HepG2 (cell line): Measurements from ENCODE around the gene CSNK2A1. TPM values are rescaled to one million over a fixed set of nuclear protein-coding genes. Genes with fewer than 3 reads are reported as not detected.

Experiments
- ATAC-seq: fragments of 200-7000 bp; cut with Tn5 transposase; 3 replicates; pipeline ENCODE4 v1.9.1; 2020; ENCODE audit warnings: mild to moderate bottlenecking, moderate library complexity
- BruUV-seq: library from RNA; stranded (reverse); fragments of 400-500 nt; replicated peaks from 2 replicates; lab custom pipeline; 2021; lab: Mats Ljungman, UMichigan
- CTCF ChIA-PET: fragments of 300-600 bp; formaldehyde crosslinking; extraction: SDS; loops from one replicate; lab custom pipeline; 2021; ENCODE audit warnings: low total read pairs, inconsistent platforms, low intra/inter-chr PET ratio; lab: Yijun Ruan, JAX
- POLR2A ChIA-PET: fragments of 350-600 bp; sonication (Branson Sonifier 250); formaldehyde crosslinking; loops from one replicate; lab custom pipeline; 2020; ENCODE audit warnings: antibody characterized with exemption, inconsistent platforms; lab: Yijun Ruan, JAX
- DNase-seq: peaks from one replicate; pipeline ENCODE4 v3.0.0-alpha.2; 2015; ENCODE audit warnings: low spot score
- FAIRE-seq: peaks from 3 replicates; lab custom pipeline; 2011; peaks lifted over from hg19 to GRCh38; lab: Jason Lieb, UNC
- H2AFZ ChIP-seq: one replicate; pipeline ENCODE4 v1.6.1; 2011; ENCODE audit warnings: low read length, inconsistent platforms
- H3K27ac ChIP-seq: fragments of 300-600 bp; 3 replicates; pipeline ENCODE4 v1.8.0; 2011; ENCODE audit warnings: mixed run types, mild to moderate bottlenecking, mixed read lengths, low read length, inconsistent platforms; ENCODE audit not compliant: insufficient read depth; ENCODE audit errors: extremely low read length
- H3K27me3 ChIP-seq, 2 experiments: fragments of 200-600 bp in 1 of 2; 2 replicates in 1 of 2; 3 replicates in 1 of 2; pipeline versions ENCODE4 v1.6.0 to v1.8.0; 2011; ENCODE audit warnings: low read length in 2 of 2, mild to moderate bottlenecking in 2 of 2, moderate library complexity in 2 of 2, inconsistent platforms in 1 of 2; ENCODE audit not compliant: insufficient read depth in 2 of 2, control insufficient read depth in 1 of 2
- H3K36me3 ChIP-seq, 2 experiments: fragments of 200-600 bp in 1 of 2; replicated peaks in 1 of 2; 2 replicates in 1 of 2; 3 replicates in 1 of 2; pipeline versions ENCODE4 v1.5.1 to v1.8.0; 2011; ENCODE audit warnings: low read length in 2 of 2, inconsistent platforms in 1 of 2; ENCODE audit not compliant: insufficient read depth in 2 of 2, control insufficient read depth in 1 of 2
- H3K4me1 ChIP-seq: 2 replicates; pipeline ENCODE4 v1.5.1; 2012; ENCODE audit warnings: low read length, inconsistent platforms; ENCODE audit not compliant: insufficient read depth
- H3K4me2 ChIP-seq: 2 replicates; pipeline ENCODE4 v1.6.0; 2011; ENCODE audit warnings: low read depth, low read length, inconsistent platforms
- H3K4me3 ChIP-seq, 3 experiments: fragments of 200-600 bp in 1 of 3; sonication (generic), shearing (Covaris generic) in 1 of 3; replicated peaks in 1 of 3; 2 replicates each; pipeline ENCODE4 v1.5.1; 2011 to 2016; ENCODE audit warnings: low read length in 3 of 3, inconsistent platforms in 2 of 3, low read depth in 2 of 3, mild to moderate bottlenecking in 2 of 3, control low read depth in 1 of 3, mixed read lengths in 1 of 3; ENCODE audit not compliant: insufficient read depth in 1 of 3
- H3K79me2 ChIP-seq: one replicate; pipeline ENCODE4 v1.6.1; 2011; ENCODE audit warnings: low read length, inconsistent platforms; ENCODE audit not compliant: insufficient read depth
- H3K9ac ChIP-seq: 2 replicates; pipeline ENCODE4 v1.6.0; 2011; ENCODE audit warnings: mild to moderate bottlenecking, low read depth, low read length, inconsistent platforms; ENCODE audit not compliant: insufficient read depth
- H3K9me3 ChIP-seq: 2 replicates; pipeline ENCODE4 v1.5.1; 2012; ENCODE audit warnings: mild to moderate bottlenecking, low read length
- H4K20me1 ChIP-seq: 2 replicates; pipeline ENCODE4 v1.6.0; 2011; ENCODE audit warnings: inconsistent platforms, mild to moderate bottlenecking, low read length, moderate library complexity; ENCODE audit not compliant: insufficient read depth
- ATF7 ChIP-seq, 2 experiments: fragments of 450-650 bp in 1 of 2; sonication (generic) in 1 of 2; formaldehyde crosslinking in 1 of 2; IDR thresholded peaks; 2 replicates each; pipeline versions ENCODE4 v1.4.0 to v1.6.1; 2016 to 2020; ENCODE audit warnings: antibody characterized with exemption in 1 of 2, mild to moderate bottlenecking in 1 of 2, missing genetic modification reagents in 1 of 2
- CREB1 ChIP-seq, 2 experiments: fragments of 450-650 bp in 1 of 2; IDR thresholded peaks; 2 replicates each; pipeline ENCODE4 v1.6.1; 2016 to 2017; ENCODE audit warnings: control low read depth in 1 of 2, mild to moderate bottlenecking in 1 of 2, missing compliant biosample characterization in 1 of 2, missing genetic modification characterization in 1 of 2
- HINFP ChIP-seq: sonication (generic); formaldehyde crosslinking; IDR thresholded peaks from 2 replicates; pipeline ENCODE4 v1.4.0; 2020; ENCODE audit warnings: low read depth, mild to moderate bottlenecking, missing genetic modification reagents
- MBNL3 ChIP-seq: fragments of 250-450 bp; sonication (Bioruptor Pico); conservative IDR thresholded peaks from 2 replicates; pipeline ENCODE4 v1.8.0; 2022; ENCODE audit warnings: mild to moderate bottlenecking, inconsistent platforms
- NFIC ChIP-seq: IDR thresholded peaks from 2 replicates; pipeline ENCODE4 v1.6.1; 2012; ENCODE audit warnings: mild to moderate bottlenecking, low read length, inconsistent platforms
- ZBTB21 ChIP-seq: sonication (generic); formaldehyde crosslinking; IDR thresholded peaks from 2 replicates; pipeline ENCODE4 v1.4.0; 2020; ENCODE audit warnings: missing genetic modification reagents
- ZNF331 ChIP-seq: sonication (generic); formaldehyde crosslinking; IDR thresholded peaks from 2 replicates; pipeline ENCODE4 v1.4.0; 2020; ENCODE audit warnings: missing genetic modification reagents
- ZNF569 ChIP-seq: sonication (generic); formaldehyde crosslinking; IDR thresholded peaks from 2 replicates; pipeline ENCODE4 v1.5.0; 2020; ENCODE audit warnings: mild to moderate bottlenecking, missing genetic modification reagents, moderate library complexity, borderline replicate concordance
- ZNF629 ChIP-seq: sonication (generic); formaldehyde crosslinking; conservative IDR thresholded peaks from 2 replicates; pipeline ENCODE4 v1.5.0; 2020; ENCODE audit warnings: missing genetic modification reagents
- ZNF891 ChIP-seq: sonication (generic); formaldehyde crosslinking; IDR thresholded peaks from 2 replicates; pipeline ENCODE4 v1.5.0; 2020; ENCODE audit warnings: mild to moderate bottlenecking, missing genetic modification reagents
- WGBS: methylation state at CpG from one replicate; pipeline ENCODE4 v1.1.6; 2017; ENCODE audit warnings: low lambda C conversion rate; 5-methylcytosine and 5-hydroxymethylcytosine counted together
- in situ Hi-C: cut with HindIII; loops from 2 replicates; pipeline ENCODE4 v1.10.0; 2017; ENCODE audit warnings: low pct_unique_long_range_greater_than_20kb; ENCODE audit not compliant: extremely low pct_ligation_motif_present
- intact Hi-C: fragments of 100-400 bp; cut with micrococcal nuclease; formaldehyde crosslinking; loops from one replicate; pipeline ENCODE4 v1.10.0; 2022; ENCODE audit not compliant: unreplicated experiment
- polyA plus RNA-seq, 8 experiments: library from polyadenylated mRNA; depleted of rRNA in 3 of 8; stranded (reverse) in 7 of 8; unstranded in 1 of 8; fragments of >200 nt; fragmentation: Illumina TruSeq in 4 of 8; extraction: Trizol in 4 of 8; gene quantifications; 2 replicates each; pipeline versions ENCODE4 v1.2.1 to v1.2.3, GENCODE V29; 2011 to 2016; ENCODE audit warnings: low read depth in 4 of 8, missing spikeins in 1 of 8, mixed read lengths in 1 of 8; ENCODE audit not compliant: insufficient read depth in 1 of 8
- total RNA-seq, 5 experiments: library from RNA; depleted of rRNA; stranded (reverse); fragments of >200 nt; fragmentation: Illumina TruSeq; extraction: Trizol; gene quantifications; 2 replicates each; pipeline ENCODE4 v1.2.3, GENCODE V29; 2016; ENCODE audit warnings: low read depth in 1 of 5
- TF ChIP-seq, protein P1 (sequence below): sonication (generic); formaldehyde crosslinking; IDR thresholded peaks from 2 replicates; pipeline ENCODE4 v1.4.0; 2020; ENCODE audit warnings: missing genetic modification reagents
- TF ChIP-seq, protein P2 (sequence below): sonication (generic); formaldehyde crosslinking; IDR thresholded peaks from 2 replicates; pipeline ENCODE4 v1.5.0; 2020; ENCODE audit warnings: mild to moderate bottlenecking, missing genetic modification reagents, moderate library complexity

Gene CSNK2A1
- total and polyA plus RNA-seq, 2 of the 13 experiments (the other 11 are each of a cell fraction or from before 2014, with no cell fraction given) = 153 to 231 TPM

- no TSS peak for BruUV-seq
- TF ChIP-seq ATF7 (IDR thresholded peaks at IDR 0.05) = peak; percentile 99
- TF ChIP-seq ATF7 (CRISPR knock-in tag; IDR thresholded peaks at IDR 0.05) = no peak
- TF ChIP-seq CREB1 (IDR thresholded peaks at IDR 0.05) = peak; percentile 97
- TF ChIP-seq CREB1 (CRISPR knock-in tag; IDR thresholded peaks at IDR 0.05) = no peak
- no peak for TF ChIP-seq ZNF569 (CRISPR knock-in tag)
- TF ChIP-seq ZNF629 (CRISPR knock-in tag) = peak; percentile 78
- no peak for TF ChIP-seq ZNF331 (CRISPR knock-in tag)
- FAIRE-seq (no peak), DNase-seq (no peak), ATAC-seq (no peak)
- Histone ChIP-seq H3K27me3 (peaks cover 17 to 55% of the 10 kb centered on the region in 2 experiments), H3K36me3 (no peaks in the 10 kb centered on the region), H2AFZ (no peak overlapping the region), H3K9me3 (no peaks in the 10 kb centered on the region), H3K27ac (no peak overlapping the region), H4K20me1 (no peaks in the 10 kb centered on the region), H3K9ac (no peak overlapping the region), H3K79me2 (no peaks in the 10 kb centered on the region), H3K4me1 (no peaks in the 10 kb centered on the region), H3K4me2 (no peak overlapping the region), H3K4me3 (no peak overlapping the region)
- intact Hi-C loops = no loop called here
- CTCF ChIA-PET = no interaction called here
- 6% methylated on average over 12 of the region's 12 CpGs for WGBS
- POLR2A ChIA-PET = no interaction called here
- in situ Hi-C loops = no loop called here
These were observed 30.1 kb upstream of the CSNK2A1 start for GRCh38 chr20:573414-574296.

DNA sequence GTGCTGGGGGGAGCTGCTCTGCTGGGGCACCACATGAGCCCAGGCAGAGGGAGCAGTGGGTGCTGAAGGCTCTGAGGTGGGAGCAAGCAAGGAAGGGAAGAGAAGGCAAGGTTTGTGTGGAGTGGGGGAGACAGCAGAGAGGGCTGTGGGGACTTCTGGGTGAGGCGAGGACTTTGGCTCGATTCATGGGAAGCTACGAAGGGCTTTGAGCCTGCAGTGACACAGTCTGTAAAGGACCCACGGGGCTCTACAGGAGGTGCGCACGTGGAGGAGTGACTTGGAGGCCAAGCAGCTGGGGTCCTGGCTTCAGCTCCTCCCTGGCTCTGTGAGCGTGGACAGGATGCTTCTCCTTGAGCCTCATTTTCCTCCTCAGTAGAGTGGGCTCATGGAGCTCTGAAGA lies 29.1 kb upstream of the CSNK2A1 start:
- ChIA-PET POLR2A (no interaction called here), CTCF (no interaction called here)
- H3K36me3 ChIP-seq = no peaks in the 10 kb centered on the region
- in situ Hi-C loops = no loop called here
- no peak overlapping the region for H3K9ac ChIP-seq
- H3K4me2 ChIP-seq = no peak overlapping the region
- ATAC-seq = peak; percentile 36
- H3K9me3 ChIP-seq = no peaks in the 10 kb centered on the region
- H3K79me2 ChIP-seq = no peaks in the 10 kb centered on the region
- BruUV-seq = no TSS peak
- no peak for FAIRE-seq
- no peak overlapping the region for H2AFZ ChIP-seq
- DNase-seq = no peak
- H3K4me3 ChIP-seq = no peak overlapping the region
- H3K27me3 ChIP-seq = peaks cover 19 to 63% of the 10 kb centered on the region in 2 experiments
- intact Hi-C loops = no loop called here
- no peaks in the 10 kb centered on the region for H4K20me1 ChIP-seq
- no peak overlapping the region for H3K27ac ChIP-seq
- H3K4me1 ChIP-seq = no peaks in the 10 kb centered on the region
- 2% methylated on average over 7 of the region's 7 CpGs for whole genome bisulfite sequencing
- TF ChIP-seq MBNL3 (CRISPR knock-in tag) (no peak), HINFP (CRISPR knock-in tag) (no peak), ZBTB21 (CRISPR knock-in tag) (no peak), ZNF891 (no peak), NFIC (no peak)
- TF ChIP-seq, protein P1, sequence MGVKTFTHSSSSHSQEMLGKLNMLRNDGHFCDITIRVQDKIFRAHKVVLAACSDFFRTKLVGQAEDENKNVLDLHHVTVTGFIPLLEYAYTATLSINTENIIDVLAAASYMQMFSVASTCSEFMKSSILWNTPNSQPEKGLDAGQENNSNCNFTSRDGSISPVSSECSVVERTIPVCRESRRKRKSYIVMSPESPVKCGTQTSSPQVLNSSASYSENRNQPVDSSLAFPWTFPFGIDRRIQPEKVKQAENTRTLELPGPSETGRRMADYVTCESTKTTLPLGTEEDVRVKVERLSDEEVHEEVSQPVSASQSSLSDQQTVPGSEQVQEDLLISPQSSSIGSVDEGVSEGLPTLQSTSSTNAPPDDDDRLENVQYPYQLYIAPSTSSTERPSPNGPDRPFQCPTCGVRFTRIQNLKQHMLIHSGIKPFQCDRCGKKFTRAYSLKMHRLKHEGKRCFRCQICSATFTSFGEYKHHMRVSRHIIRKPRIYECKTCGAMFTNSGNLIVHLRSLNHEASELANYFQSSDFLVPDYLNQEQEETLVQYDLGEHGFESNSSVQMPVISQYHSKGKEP (CRISPR knock-in tag) = no peak
- TF ChIP-seq, protein P2, sequence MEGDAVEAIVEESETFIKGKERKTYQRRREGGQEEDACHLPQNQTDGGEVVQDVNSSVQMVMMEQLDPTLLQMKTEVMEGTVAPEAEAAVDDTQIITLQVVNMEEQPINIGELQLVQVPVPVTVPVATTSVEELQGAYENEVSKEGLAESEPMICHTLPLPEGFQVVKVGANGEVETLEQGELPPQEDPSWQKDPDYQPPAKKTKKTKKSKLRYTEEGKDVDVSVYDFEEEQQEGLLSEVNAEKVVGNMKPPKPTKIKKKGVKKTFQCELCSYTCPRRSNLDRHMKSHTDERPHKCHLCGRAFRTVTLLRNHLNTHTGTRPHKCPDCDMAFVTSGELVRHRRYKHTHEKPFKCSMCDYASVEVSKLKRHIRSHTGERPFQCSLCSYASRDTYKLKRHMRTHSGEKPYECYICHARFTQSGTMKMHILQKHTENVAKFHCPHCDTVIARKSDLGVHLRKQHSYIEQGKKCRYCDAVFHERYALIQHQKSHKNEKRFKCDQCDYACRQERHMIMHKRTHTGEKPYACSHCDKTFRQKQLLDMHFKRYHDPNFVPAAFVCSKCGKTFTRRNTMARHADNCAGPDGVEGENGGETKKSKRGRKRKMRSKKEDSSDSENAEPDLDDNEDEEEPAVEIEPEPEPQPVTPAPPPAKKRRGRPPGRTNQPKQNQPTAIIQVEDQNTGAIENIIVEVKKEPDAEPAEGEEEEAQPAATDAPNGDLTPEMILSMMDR (CRISPR knock-in tag) = no peak
